Inferior parietal cortex (tissue), 1 donor: ENCODE results near the gene CYSTM1.

Experiments used
- DNase-seq: peaks from one replicate; pipeline ENCODE4 v3.0.0-alpha.2; 2016; ENCODE audit errors: extremely low spot score

Gene CYSTM1

GRCh38 chr5:140255460-140256157 lies 80.6 kb downstream of the CYSTM1 start:
- DNase-seq: no peak

GRCh38 chr5:140256726-140257125 lies 81.7 kb downstream of the CYSTM1 start:
- no peak for DNase-seq

- DNase-seq: no peak
These were observed 83.0 kb downstream of the CYSTM1 start for GRCh38 chr5:140258016-140258415.

GRCh38 chr5:140258873-140259272 lies 83.9 kb downstream of the CYSTM1 start:
- DNase-seq: no peak

- DNase-seq: no peak
These were observed 84.5 kb downstream of the CYSTM1 start for GRCh38 chr5:140259500-140259899.

GRCh38 chr5:140260089-140260656 lies 85.2 kb downstream of the CYSTM1 start:
- DNase-seq: no peak

GRCh38 chr5:140261403-140262171 lies 86.6 kb downstream of the CYSTM1 start:
- DNase-seq: peak; percentile 67

- DNase-seq: no peak
These were observed 87.2 kb downstream of the CYSTM1 start for GRCh38 chr5:140262221-140262620.

- no peak for DNase-seq
These were observed 87.9 kb downstream of the CYSTM1 start for GRCh38 chr5:140262839-140263238.

- no peak for DNase-seq
These were observed 90.9 kb downstream of the CYSTM1 start for GRCh38 chr5:140265845-140266244.

GRCh38 chr5:140266471-140267200 lies 91.6 kb downstream of the CYSTM1 start:
- DNase-seq: no peak

- no peak for DNase-seq
These were observed 92.2 kb downstream of the CYSTM1 start for GRCh38 chr5:140267201-140267540.

- no peak for DNase-seq
These were observed 92.6 kb downstream of the CYSTM1 start for GRCh38 chr5:140267559-140268018.

GRCh38 chr5:140270008-140270407 lies 95.0 kb downstream of the CYSTM1 start:
- DNase-seq: no peak

- DNase-seq: no peak
These were observed 98.5 kb downstream of the CYSTM1 start for GRCh38 chr5:140273401-140273877.

- no peak for DNase-seq
These were observed 100.8 kb downstream of the CYSTM1 start for GRCh38 chr5:140275837-140276236.

- no peak for DNase-seq
These were observed 107.3 kb downstream of the CYSTM1 start for GRCh38 chr5:140282266-140282665.

- DNase-seq: no peak
These were observed 109.0 kb downstream of the CYSTM1 start for GRCh38 chr5:140284013-140284412.

- DNase-seq: no peak
These were observed 111.4 kb downstream of the CYSTM1 start for GRCh38 chr5:140286424-140286823.

GRCh38 chr5:140287801-140288521 lies 113.0 kb downstream of the CYSTM1 start:
- no peak for DNase-seq
